ENCODE measurements around the gene TBC1D22A.

The TBC1D22A gene

GRCh38 chr22:47201996-47202818 lies 439.8 kb downstream of the TBC1D22A start:
- no peak for DNase-seq (ENCODE audit: low spot score)
- TF ChIP-seq, protein P1, sequence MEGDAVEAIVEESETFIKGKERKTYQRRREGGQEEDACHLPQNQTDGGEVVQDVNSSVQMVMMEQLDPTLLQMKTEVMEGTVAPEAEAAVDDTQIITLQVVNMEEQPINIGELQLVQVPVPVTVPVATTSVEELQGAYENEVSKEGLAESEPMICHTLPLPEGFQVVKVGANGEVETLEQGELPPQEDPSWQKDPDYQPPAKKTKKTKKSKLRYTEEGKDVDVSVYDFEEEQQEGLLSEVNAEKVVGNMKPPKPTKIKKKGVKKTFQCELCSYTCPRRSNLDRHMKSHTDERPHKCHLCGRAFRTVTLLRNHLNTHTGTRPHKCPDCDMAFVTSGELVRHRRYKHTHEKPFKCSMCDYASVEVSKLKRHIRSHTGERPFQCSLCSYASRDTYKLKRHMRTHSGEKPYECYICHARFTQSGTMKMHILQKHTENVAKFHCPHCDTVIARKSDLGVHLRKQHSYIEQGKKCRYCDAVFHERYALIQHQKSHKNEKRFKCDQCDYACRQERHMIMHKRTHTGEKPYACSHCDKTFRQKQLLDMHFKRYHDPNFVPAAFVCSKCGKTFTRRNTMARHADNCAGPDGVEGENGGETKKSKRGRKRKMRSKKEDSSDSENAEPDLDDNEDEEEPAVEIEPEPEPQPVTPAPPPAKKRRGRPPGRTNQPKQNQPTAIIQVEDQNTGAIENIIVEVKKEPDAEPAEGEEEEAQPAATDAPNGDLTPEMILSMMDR (IDR thresholded peaks at IDR 0.05; ENCODE audit: extremely low read depth, missing control alignments): no peak

GRCh38 chr22:47202819-47203553 lies 440.5 kb downstream of the TBC1D22A start:
- peak; percentile 12 for DNase-seq (ENCODE audit: low spot score)
- TF ChIP-seq, protein P1 (IDR thresholded peaks at IDR 0.05; ENCODE audit: extremely low read depth, missing control alignments): no peak

DNA sequence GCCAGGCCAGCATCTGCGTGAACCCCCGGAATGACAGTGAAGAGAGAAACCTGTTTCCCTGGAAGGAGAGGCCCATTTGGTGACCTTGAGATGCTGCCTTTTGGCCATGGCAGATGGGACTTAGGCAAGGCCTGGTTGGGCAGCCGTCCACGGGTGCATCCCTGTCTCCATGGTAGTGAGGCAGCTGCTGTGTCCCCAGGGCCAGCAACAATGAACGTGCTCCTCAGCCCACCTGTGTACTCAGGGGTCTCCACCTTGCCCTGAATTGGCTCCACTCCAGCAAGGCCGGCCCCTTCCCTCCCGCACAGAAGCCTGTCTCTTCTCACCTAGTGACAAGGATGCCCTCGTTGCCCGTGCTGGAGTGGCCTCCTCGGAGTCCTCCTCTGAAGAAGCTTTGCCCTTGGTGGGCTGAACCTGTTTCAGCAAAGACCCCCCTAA lies 441.1 kb downstream of the TBC1D22A start:
- TF ChIP-seq, protein P1 (IDR thresholded peaks at IDR 0.05; ENCODE audit: extremely low read depth, missing control alignments): no peak

DNA sequence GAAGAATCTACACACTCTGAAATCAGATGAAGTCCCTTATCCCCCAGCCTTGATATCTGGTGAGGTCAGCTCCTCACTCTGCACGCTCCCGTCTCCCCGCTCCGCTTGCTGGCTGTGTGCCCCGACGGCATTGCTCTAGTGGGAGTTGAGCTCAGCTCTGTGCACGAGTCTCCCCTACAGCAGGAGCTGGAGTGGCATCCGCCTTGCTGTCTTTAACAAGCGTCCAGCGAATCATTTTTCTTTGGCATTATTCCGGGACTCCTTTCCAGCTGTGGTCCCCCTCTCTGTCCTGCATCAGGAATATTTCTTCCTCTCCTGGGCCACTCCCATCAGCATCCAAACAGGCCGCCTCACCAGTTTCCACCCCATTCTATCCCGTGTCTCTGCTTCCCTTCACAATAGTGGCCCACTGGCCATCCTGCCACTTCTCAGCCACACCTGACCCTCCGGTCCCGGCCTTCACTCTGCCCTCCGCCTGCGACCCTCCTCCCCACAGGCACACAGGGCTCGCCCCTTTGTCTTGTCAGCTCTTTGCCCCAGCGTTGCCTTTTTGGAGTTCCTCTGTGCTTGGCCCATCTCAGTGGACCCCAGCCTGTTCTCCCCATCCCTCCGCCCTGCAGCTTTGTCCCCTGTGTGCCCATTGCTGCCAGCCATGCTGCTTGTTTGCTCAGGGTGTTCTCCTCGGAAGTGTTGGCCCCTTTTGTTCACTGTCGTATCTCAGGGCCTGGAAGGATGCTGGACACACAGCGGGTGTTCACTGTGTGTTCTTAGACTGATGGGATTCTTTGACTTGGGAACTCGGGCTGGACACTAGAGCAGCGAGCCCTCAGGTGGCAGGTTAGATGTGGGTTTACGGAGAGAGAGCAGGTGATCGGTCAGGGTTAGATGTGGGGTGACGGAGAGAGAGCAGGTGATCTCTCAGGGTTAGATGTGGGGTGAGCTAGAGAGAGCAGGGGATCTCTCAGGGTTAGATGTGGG lies 441.8 kb downstream of the TBC1D22A start:
- TF ChIP-seq, protein P1 (IDR thresholded peaks at IDR 0.05; ENCODE audit: extremely low read depth, missing control alignments): no peak
- DNase-seq (ENCODE audit: low spot score): no peak

More for the DNA sequence above, 441.1 kb downstream of the TBC1D22A start:
- DNase-seq (ENCODE audit: low spot score): no peak

GRCh38 chr22:47205081-47205491 lies 442.6 kb downstream of the TBC1D22A start:
- DNase-seq (ENCODE audit: low spot score): no peak
- TF ChIP-seq, protein P1 (IDR thresholded peaks at IDR 0.05; ENCODE audit: extremely low read depth, missing control alignments): no peak

DNA sequence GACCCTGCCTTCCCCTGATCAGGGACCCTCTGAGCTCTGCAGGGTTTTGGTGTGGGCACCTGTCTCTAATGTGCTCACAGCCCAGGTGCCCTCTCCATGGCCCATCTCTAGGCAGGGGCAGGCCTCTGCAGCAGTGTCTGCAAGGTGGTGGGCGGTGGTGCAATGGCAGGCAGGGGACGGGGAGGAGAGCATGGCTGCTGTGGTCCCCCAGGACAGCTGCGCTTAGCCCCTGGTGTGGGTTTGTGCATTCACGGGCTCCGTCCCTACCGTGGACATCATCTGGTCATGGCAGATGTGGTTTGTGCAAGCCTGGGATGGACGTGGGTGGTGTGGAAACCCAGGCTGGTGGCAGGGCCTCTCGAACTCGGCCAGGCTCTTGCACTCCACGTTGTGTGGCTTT lies 443.1 kb downstream of the TBC1D22A start:
- TF ChIP-seq, protein P1 (IDR thresholded peaks at IDR 0.05; ENCODE audit: extremely low read depth, missing control alignments): no peak
- no peak for DNase-seq (ENCODE audit: low spot score)
